Measurements from ENCODE around the gene HOOK2.
"Not testable (repeated sequence)": the region's sequence is repeated elsewhere in the genome, so short reads cannot be mapped to it uniquely, and the experiment has no call there.

The HOOK2 gene

GRCh38 chr19:12749938-12750521 is 25.3 kb downstream of the HOOK2 start:
- Histone ChIP-seq H3K4me3 (ENCODE audit: low read length) (no peak overlapping the region), H3K27me3 (ENCODE audit: insufficient read depth, low read length) (peaks cover 23% of the 10 kb centered on the region), H3K4me1 (ENCODE audit: insufficient read depth, low read length) (no peaks in the 10 kb centered on the region), H3K36me3 (ENCODE audit: insufficient read depth, low read length) (peaks cover 18% of the 10 kb centered on the region), H3K9me3 (ENCODE audit: low read length) (peaks cover 9% of the 10 kb centered on the region), H2AFZ (ENCODE audit: low read depth, low read length) (no peak overlapping the region)

GRCh38 chr19:12748489-12748888 is 26.9 kb downstream of the HOOK2 start:
- Histone ChIP-seq H3K9me3 (ENCODE audit: low read length) (peaks cover 9% of the 10 kb centered on the region), H3K4me1 (ENCODE audit: insufficient read depth, low read length) (no peaks in the 10 kb centered on the region), H3K27me3 (ENCODE audit: insufficient read depth, low read length) (peaks cover 23% of the 10 kb centered on the region), H3K36me3 (ENCODE audit: insufficient read depth, low read length) (peaks cover 25% of the 10 kb centered on the region), H2AFZ (ENCODE audit: low read depth, low read length) (no peak overlapping the region), H3K4me3 (ENCODE audit: low read length) (no peak overlapping the region)

- no peak overlapping the region for H2AFZ ChIP-seq (ENCODE audit: low read depth, low read length)
- no peaks in the 10 kb centered on the region for H3K4me1 ChIP-seq (ENCODE audit: insufficient read depth, low read length)
- H3K27me3 ChIP-seq (ENCODE audit: insufficient read depth, low read length) = peaks cover 5% of the 10 kb centered on the region
- H3K36me3 ChIP-seq (ENCODE audit: insufficient read depth, low read length) = peaks cover 38% of the 10 kb centered on the region
- H3K4me3 ChIP-seq (ENCODE audit: low read length) = no peak overlapping the region
- peaks cover 9% of the 10 kb centered on the region for H3K9me3 ChIP-seq (ENCODE audit: low read length)
These were observed 30.0 kb downstream of the HOOK2 start for GRCh38 chr19:12745166-12745897.

GRCh38 chr19:12737835-12738351 is 37.5 kb downstream of the HOOK2 start:
- Histone ChIP-seq H3K36me3 (ENCODE audit: insufficient read depth, low read length) (peaks cover 16% of the 10 kb centered on the region), H3K27me3 (ENCODE audit: insufficient read depth, low read length) (no peaks in the 10 kb centered on the region), H3K4me1 (ENCODE audit: insufficient read depth, low read length) (peaks cover 21% of the 10 kb centered on the region), H3K9me3 (ENCODE audit: low read length) (no peaks in the 10 kb centered on the region), H2AFZ (ENCODE audit: low read depth, low read length) (peak overlapping the region; percentile 29), H3K4me3 (ENCODE audit: low read length) (peak overlapping the region; percentile 72)

DNA sequence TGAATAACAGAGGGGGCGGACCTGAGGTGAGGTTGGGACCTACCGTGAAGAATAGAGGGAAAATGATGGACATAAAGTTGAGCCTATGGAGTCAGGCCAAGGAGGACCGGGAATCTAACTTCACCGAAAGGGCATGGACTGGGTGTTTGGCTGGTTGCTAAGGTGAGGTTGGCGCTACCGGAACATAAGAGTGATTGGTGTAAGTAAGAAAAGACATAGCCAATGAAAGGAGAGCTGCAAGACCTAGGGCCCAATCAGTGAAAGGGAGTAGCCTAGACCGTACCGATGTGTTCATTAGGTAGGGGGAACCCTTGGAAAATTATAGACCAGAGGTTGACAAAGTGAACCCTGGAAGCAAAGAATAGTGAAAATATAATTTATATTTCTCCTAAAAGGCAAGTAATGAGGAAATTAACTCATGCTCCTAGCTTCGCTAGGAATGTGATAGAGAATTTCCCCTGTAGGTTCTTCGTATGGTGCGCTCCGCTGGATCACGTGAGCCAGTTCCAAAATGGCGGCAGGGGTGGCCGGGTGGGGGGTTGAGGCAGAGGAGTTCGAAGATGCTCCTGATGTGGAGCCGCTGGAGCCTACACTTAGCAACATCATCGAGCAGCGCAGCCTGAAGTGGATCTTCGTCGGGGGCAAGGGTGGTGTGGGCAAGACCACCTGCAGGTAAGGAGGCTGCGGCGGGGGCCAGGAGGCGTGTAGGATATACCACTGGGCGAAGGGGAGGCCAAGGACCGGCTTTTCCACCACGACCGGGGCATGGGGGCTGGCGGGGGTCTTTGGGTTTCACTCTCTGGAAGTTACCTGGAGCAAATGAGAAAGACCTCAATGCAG is 38.1 kb downstream of the HOOK2 start, which contains the start of gene GET3:
TSS of gene GET3 (plus strand) at position 503 of the 840 bp plus-strand sequence. CDS start at position 512, 9 bp downstream.
- Histone ChIP-seq H3K36me3 (ENCODE audit: insufficient read depth, low read length) (peaks cover 13% of the 10 kb centered on the region), H2AFZ (ENCODE audit: low read depth, low read length) (peak within 1 kb of the TSS; percentile 29), H3K4me1 (ENCODE audit: insufficient read depth, low read length) (peaks cover 26% of the 10 kb centered on the region), H3K27me3 (ENCODE audit: insufficient read depth, low read length) (no peaks in the 10 kb centered on the region), H3K4me3 (ENCODE audit: low read length) (peak within 1 kb of the TSS; percentile 72), H3K9me3 (ENCODE audit: low read length) (no peaks in the 10 kb centered on the region)

GRCh38 chr19:12733369-12734214 is 41.8 kb downstream of the HOOK2 start:
- no peaks in the 10 kb centered on the region for H3K27me3 ChIP-seq (ENCODE audit: insufficient read depth, low read length)
- no peaks in the 10 kb centered on the region for H3K9me3 ChIP-seq (ENCODE audit: low read length)
- H3K4me1 ChIP-seq (ENCODE audit: insufficient read depth, low read length) = peaks cover 27% of the 10 kb centered on the region
- no peak overlapping the region for H2AFZ ChIP-seq (ENCODE audit: low read depth, low read length)
- peak overlapping the region; percentile 74 for H3K4me3 ChIP-seq (ENCODE audit: low read length)
- peaks cover 29% of the 10 kb centered on the region for H3K36me3 ChIP-seq (ENCODE audit: insufficient read depth, low read length)

DNA sequence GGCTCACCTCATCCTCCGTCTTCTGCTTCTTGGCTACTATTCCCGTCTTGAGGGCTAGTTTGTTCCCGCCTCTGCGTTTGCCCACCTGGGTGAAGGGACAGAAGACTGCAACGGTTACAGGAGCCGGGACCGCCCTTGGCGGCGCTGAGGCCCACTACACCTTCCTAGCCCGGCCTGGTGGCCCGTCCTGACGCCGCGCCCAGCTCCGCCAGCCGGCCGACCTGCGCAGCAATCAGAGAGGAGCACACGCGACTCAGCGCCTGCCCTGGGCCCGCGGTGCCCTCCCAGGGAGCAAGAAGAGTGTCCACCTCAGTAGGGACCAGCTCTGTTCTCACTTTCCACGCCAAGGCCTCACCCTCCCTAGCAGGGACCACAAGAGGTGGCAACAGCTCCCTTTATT is 44.0 kb downstream of the HOOK2 start:
- H2AFZ ChIP-seq (ENCODE audit: low read depth, low read length) = no peak overlapping the region
- H3K27me3 ChIP-seq (ENCODE audit: insufficient read depth, low read length) = no peaks in the 10 kb centered on the region
- no peak overlapping the region for H3K4me3 ChIP-seq (ENCODE audit: low read length)
- peaks cover 29% of the 10 kb centered on the region for H3K36me3 ChIP-seq (ENCODE audit: insufficient read depth, low read length)
- H3K4me1 ChIP-seq (ENCODE audit: insufficient read depth, low read length) = peaks cover 15% of the 10 kb centered on the region
- no peaks in the 10 kb centered on the region for H3K9me3 ChIP-seq (ENCODE audit: low read length)

- peaks cover 29% of the 10 kb centered on the region for H3K36me3 ChIP-seq (ENCODE audit: insufficient read depth, low read length)
These were observed 45.3 kb downstream of the HOOK2 start for GRCh38 chr19:12730064-12730463.

DNA sequence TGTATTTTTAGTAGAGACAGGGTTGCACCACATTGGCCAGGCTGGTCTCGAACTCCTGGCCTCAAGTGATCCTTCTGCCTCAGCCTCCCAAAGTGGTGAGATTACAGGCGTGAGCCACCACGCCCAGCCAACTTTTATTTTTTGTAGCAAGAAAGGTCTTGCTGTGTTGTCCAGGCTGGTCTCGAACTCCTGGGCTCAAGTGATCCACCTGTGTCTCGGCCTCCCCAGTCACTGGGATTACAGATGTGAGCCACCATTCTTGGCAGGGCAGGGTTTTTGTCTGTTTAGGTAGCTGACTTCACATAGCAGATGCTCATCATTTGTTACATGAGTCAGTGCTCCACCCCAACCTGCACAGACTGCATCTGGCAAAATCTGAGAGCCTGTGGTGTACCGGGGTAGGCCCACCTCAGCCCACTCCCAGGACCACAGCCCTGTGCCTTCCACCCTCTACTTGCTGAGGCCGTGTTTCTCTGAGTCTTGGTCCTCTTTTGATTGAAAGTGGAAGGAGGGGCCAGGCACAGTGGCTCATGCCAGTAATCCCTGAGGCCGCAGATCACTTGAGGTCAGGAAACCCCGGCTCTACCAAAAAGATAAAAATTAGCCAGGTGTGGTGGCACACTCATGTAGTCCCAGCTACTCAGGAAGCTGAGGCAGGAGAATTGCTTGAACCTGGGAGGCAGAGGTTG is 47.5 kb downstream of the HOOK2 start:
- Histone ChIP-seq H3K9me3 (ENCODE audit: low read length) (no peaks in the 10 kb centered on the region), H3K27me3 (ENCODE audit: insufficient read depth, low read length) (no peaks in the 10 kb centered on the region), H3K4me3 (ENCODE audit: low read length) (no peak overlapping the region), H2AFZ (ENCODE audit: low read depth, low read length) (no peak overlapping the region), H3K4me1 (ENCODE audit: insufficient read depth, low read length) (peaks cover 10% of the 10 kb centered on the region), H3K36me3 (ENCODE audit: insufficient read depth, low read length) (peaks cover 29% of the 10 kb centered on the region)

More at GRCh38 chr19:12730064-12730463, 45.3 kb downstream of the HOOK2 start:
- no peaks in the 10 kb centered on the region for H3K27me3 ChIP-seq (ENCODE audit: insufficient read depth, low read length)
- H3K9me3 ChIP-seq (ENCODE audit: low read length) = no peaks in the 10 kb centered on the region
- H3K4me1 ChIP-seq (ENCODE audit: insufficient read depth, low read length) = peaks cover 15% of the 10 kb centered on the region
- H3K4me3 ChIP-seq (ENCODE audit: low read length) = no peak overlapping the region
- no peak overlapping the region for H2AFZ ChIP-seq (ENCODE audit: low read depth, low read length)

DNA sequence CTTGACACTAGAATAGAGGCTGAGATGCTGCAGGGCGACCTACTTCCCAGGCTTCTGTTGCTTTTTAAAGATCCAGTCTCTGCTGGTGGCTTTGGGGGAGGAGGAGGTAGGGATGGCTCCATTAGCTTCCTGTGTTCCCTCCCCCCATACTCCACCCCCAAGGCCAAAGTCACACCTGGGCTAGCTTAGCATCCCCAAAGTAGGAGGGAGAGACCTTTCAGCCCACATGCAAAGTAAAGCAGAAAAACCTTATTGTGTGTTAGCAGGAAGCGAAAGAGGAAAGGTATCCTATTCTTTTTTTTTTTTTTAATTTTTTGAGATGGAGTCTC is 48.4 kb downstream of the HOOK2 start:
- H3K9me3 ChIP-seq (ENCODE audit: low read length) = no peaks in the 10 kb centered on the region
- H3K36me3 ChIP-seq (ENCODE audit: insufficient read depth, low read length) = peaks cover 25% of the 10 kb centered on the region
- peaks cover 2% of the 10 kb centered on the region for H3K4me1 ChIP-seq (ENCODE audit: insufficient read depth, low read length)
- H3K27me3 ChIP-seq (ENCODE audit: insufficient read depth, low read length) = no peaks in the 10 kb centered on the region
- H3K4me3 ChIP-seq (ENCODE audit: low read length) = no peak overlapping the region
- no peak overlapping the region for H2AFZ ChIP-seq (ENCODE audit: low read depth, low read length)

DNA sequence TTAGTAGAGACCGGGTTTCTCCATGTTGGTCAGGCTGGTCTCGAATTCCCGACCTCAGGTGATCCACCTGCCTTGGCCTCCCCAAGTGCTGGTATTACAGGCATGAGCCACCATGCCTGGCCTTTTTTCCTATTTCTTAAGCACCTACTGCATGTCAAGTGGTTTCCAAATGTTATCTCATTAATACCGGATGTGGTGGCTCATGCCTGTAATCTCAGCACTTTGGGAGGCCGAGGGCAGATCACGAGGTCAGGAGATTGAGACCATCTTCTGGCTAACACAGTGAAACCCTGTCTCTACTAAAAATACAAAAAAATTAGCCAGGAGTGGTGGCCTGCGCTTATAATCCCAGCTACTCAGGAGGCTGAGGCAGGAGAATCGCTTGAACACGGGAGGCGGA is 49.7 kb downstream of the HOOK2 start:
- peaks cover 14% of the 10 kb centered on the region for H3K36me3 ChIP-seq (ENCODE audit: insufficient read depth, low read length)
- H3K27me3 ChIP-seq (ENCODE audit: insufficient read depth, low read length); H2AFZ ChIP-seq (ENCODE audit: low read depth, low read length): not testable (repeated sequence)

More for the DNA sequence above, 49.7 kb downstream of the HOOK2 start:
- peaks cover 12% of the 10 kb centered on the region for H3K4me1 ChIP-seq (ENCODE audit: insufficient read depth, low read length)
- H3K9me3 ChIP-seq (ENCODE audit: low read length); H3K4me3 ChIP-seq (ENCODE audit: low read length): not testable (repeated sequence)

All from neuron (in vitro differentiated cells).